ENCODE results near the gene CTNND2.
"Not testable (repeated sequence)": the region's sequence is repeated elsewhere in the genome, so short reads cannot be mapped to it uniquely, and the experiment has no call there.

Gene CTNND2

GRCh38 chr5:11869203-11869602 is 35.0 kb downstream of the CTNND2 start:
- DNase-seq (ENCODE audit: extremely low read depth in 1 of 2, low read depth in 1 of 2): no peak

- no peak for DNase-seq (ENCODE audit: extremely low read depth in 1 of 2, low read depth in 1 of 2)
Observed at GRCh38 chr5:11863911-11864310, 40.3 kb downstream of the CTNND2 start.

- DNase-seq (ENCODE audit: extremely low read depth in 1 of 2, low read depth in 1 of 2): no peak
Observed at GRCh38 chr5:11857391-11857790, 46.9 kb downstream of the CTNND2 start.

GRCh38 chr5:11854936-11855335 is 49.3 kb downstream of the CTNND2 start:
- DNase-seq (ENCODE audit: extremely low read depth in 1 of 2, low read depth in 1 of 2): no peak

- no peak for DNase-seq (ENCODE audit: extremely low read depth in 1 of 2, low read depth in 1 of 2)
Observed at GRCh38 chr5:11853796-11854195, 50.5 kb downstream of the CTNND2 start.

- DNase-seq (ENCODE audit: extremely low read depth in 1 of 2, low read depth in 1 of 2): no peak
Observed at GRCh38 chr5:11853140-11853539, 51.1 kb downstream of the CTNND2 start.

GRCh38 chr5:11852717-11853087 is 51.5 kb downstream of the CTNND2 start:
- no peak for DNase-seq (ENCODE audit: extremely low read depth in 1 of 2, low read depth in 1 of 2)

- DNase-seq (ENCODE audit: extremely low read depth in 1 of 2, low read depth in 1 of 2): no peak
Observed at GRCh38 chr5:11851965-11852716, 52.1 kb downstream of the CTNND2 start.

- DNase-seq (ENCODE audit: extremely low read depth in 1 of 2, low read depth in 1 of 2): no peak
Observed at GRCh38 chr5:11851416-11851815, 52.8 kb downstream of the CTNND2 start.

- DNase-seq (ENCODE audit: extremely low read depth in 1 of 2, low read depth in 1 of 2): not testable (repeated sequence)
Observed at GRCh38 chr5:11828566-11828965, 75.7 kb downstream of the CTNND2 start.

- DNase-seq (ENCODE audit: extremely low read depth in 1 of 2, low read depth in 1 of 2): no peak
Observed at GRCh38 chr5:11822598-11822997, 81.6 kb downstream of the CTNND2 start.

- no peak for DNase-seq (ENCODE audit: extremely low read depth in 1 of 2, low read depth in 1 of 2)
Observed at GRCh38 chr5:11815916-11816315, 88.3 kb downstream of the CTNND2 start.

GRCh38 chr5:11815481-11815880 is 88.8 kb downstream of the CTNND2 start:
- no peak for DNase-seq (ENCODE audit: extremely low read depth in 1 of 2, low read depth in 1 of 2)

GRCh38 chr5:11814373-11814772 is 89.9 kb downstream of the CTNND2 start:
- no peak for DNase-seq (ENCODE audit: extremely low read depth in 1 of 2, low read depth in 1 of 2)

GRCh38 chr5:11809407-11809806 is 94.8 kb downstream of the CTNND2 start:
- no peak for DNase-seq (ENCODE audit: extremely low read depth in 1 of 2, low read depth in 1 of 2)

- no peak for DNase-seq (ENCODE audit: extremely low read depth in 1 of 2, low read depth in 1 of 2)
Observed at GRCh38 chr5:11803436-11803835, 100.8 kb downstream of the CTNND2 start.

- DNase-seq (ENCODE audit: extremely low read depth in 1 of 2, low read depth in 1 of 2): no peak
Observed at GRCh38 chr5:11801061-11801460, 103.2 kb downstream of the CTNND2 start.

- DNase-seq (ENCODE audit: extremely low read depth in 1 of 2, low read depth in 1 of 2): no peak
Observed at GRCh38 chr5:11797132-11797531, 107.1 kb downstream of the CTNND2 start.

GRCh38 chr5:11793396-11793795 is 110.8 kb downstream of the CTNND2 start:
- DNase-seq (ENCODE audit: extremely low read depth in 1 of 2, low read depth in 1 of 2): no peak

- DNase-seq (ENCODE audit: extremely low read depth in 1 of 2, low read depth in 1 of 2): no peak
Observed at GRCh38 chr5:11792621-11793020, 111.6 kb downstream of the CTNND2 start.

- DNase-seq (ENCODE audit: extremely low read depth in 1 of 2, low read depth in 1 of 2): no peak
Observed at GRCh38 chr5:11791792-11792191, 112.5 kb downstream of the CTNND2 start.

GRCh38 chr5:11790201-11790600 is 114.0 kb downstream of the CTNND2 start:
- no peak for DNase-seq (ENCODE audit: extremely low read depth in 1 of 2, low read depth in 1 of 2)

- DNase-seq (ENCODE audit: extremely low read depth in 1 of 2, low read depth in 1 of 2): no peak
Observed at GRCh38 chr5:11785771-11786352, 118.4 kb downstream of the CTNND2 start.
